Spleen (tissue), 11 donors: Measurements from ENCODE around the gene TSPAN17. TPM values are rescaled to one million over a fixed set of nuclear protein-coding genes. Genes with fewer than 3 reads are reported as not detected.

Experiments used
- DNase-seq: peaks from one replicate; pipeline ENCODE4 v3.0.0-alpha.2; 2020
- H3K27ac ChIP-seq, 8 donors: fragments of 200-600 bp; sonication (generic) in 7 of 8; 1 replicate in 4 of 8; 2 replicates in 4 of 8; pipeline versions ENCODE4 v1.5.0 to v1.8.0; 2016 to 2021; ENCODE audit warnings: inconsistent platforms in 4 of 8, mild to moderate bottlenecking in 4 of 8, moderate library complexity in 1 of 8
- H3K27me3 ChIP-seq, 7 donors: fragments of 200-600 bp; sonication (generic) in 6 of 7; replicated peaks in 1 of 7; 1 replicate in 4 of 7; 2 replicates in 3 of 7; pipeline versions ENCODE4 v1.5.0 to v1.8.0; 2016 to 2021; ENCODE audit warnings: inconsistent platforms in 3 of 7, mild to moderate bottlenecking in 1 of 7
- H3K36me3 ChIP-seq, 6 donors: fragments of 200-600 bp; sonication (generic) in 5 of 6; 1 replicate in 4 of 6; 2 replicates in 2 of 6; pipeline versions ENCODE4 v1.5.0 to v1.8.0; 2016 to 2021; ENCODE audit warnings: inconsistent platforms in 2 of 6
- H3K4me1 ChIP-seq, 6 donors: fragments of 200-600 bp; sonication (generic) in 5 of 6; 1 replicate in 3 of 6; 2 replicates in 3 of 6; pipeline versions ENCODE4 v1.5.0 to v1.8.0; 2016 to 2021; ENCODE audit warnings: inconsistent platforms in 3 of 6
- H3K4me3 ChIP-seq, 8 donors: fragments of 200-600 bp; sonication (generic) in 7 of 8; 1 replicate in 4 of 8; 2 replicates in 4 of 8; pipeline versions ENCODE4 v1.5.0 to v1.8.0; 2016 to 2021; ENCODE audit warnings: inconsistent platforms in 4 of 8, mild to moderate bottlenecking in 4 of 8, moderate library complexity in 2 of 8
- H3K9me3 ChIP-seq, 8 donors: fragments of 200-600 bp; sonication (generic) in 7 of 8; 1 replicate in 4 of 8; 2 replicates in 4 of 8; pipeline versions ENCODE4 v1.5.0 to v1.8.0; 2016 to 2021; ENCODE audit warnings: inconsistent platforms in 4 of 8
- POLR2A ChIP-seq, 3 donors: fragments of 450-650 bp; IDR thresholded peaks; one replicate each; pipeline ENCODE4 v1.5.1; 2017; ENCODE audit warnings: antibody characterized with exemption in 3 of 3, mild to moderate bottlenecking in 1 of 3
- POLR2AphosphoS5 ChIP-seq, 3 donors: sonication (generic); formaldehyde crosslinking; IDR thresholded peaks; one replicate each; pipeline ENCODE4 v1.5.1; 2017; ENCODE audit warnings: antibody characterized with exemption in 3 of 3
- WGBS, 5 donors: extraction: QIAGEN DNeasy Blood & Tissue Kit in 3 of 5; methylation state at CpG; one replicate each; pipeline versions ENCODE4 v1.1.5 to v1.1.7; 2013 to 2018; 5-methylcytosine and 5-hydroxymethylcytosine counted together
- intact Hi-C: fragments of 100-400 bp; cut with DNase I; formaldehyde crosslinking; loops from one replicate; pipeline ENCODE4 v1.15.0; 2023; ENCODE audit warnings: low total_unique reads
- polyA plus RNA-seq, 3 donors: library from polyadenylated mRNA; stranded (reverse); fragments of 200-250 nt; gene quantifications; one replicate each; pipeline ENCODE4 v1.2.1, GENCODE V29; 2013
- total RNA-seq, 7 donors: library from RNA; depleted of rRNA in 3 of 7; stranded (reverse); fragments of >200 nt in 3 of 7; fragmentation: NEBNext Ultra II Directional in 4 of 7; extraction: Animal tissue kit (Norgen Biotek cat#: 25700) in 4 of 7; gene quantifications; one replicate each; pipeline versions ENCODE4 v1.1.0 to v1.2.1, GENCODE V29; 2016 to 2021
- TF ChIP-seq, protein P1 (sequence below), 11 experiments: fragments of 200-600 bp in 7 of 11; fragments of 450-650 bp in 4 of 11; sonication (generic) in 4 of 11; IDR thresholded peaks in 8 of 11; conservative IDR thresholded peaks in 3 of 11; 1 replicate in 7 of 11; 2 replicates in 4 of 11; pipeline versions ENCODE4 v1.4.0 to v1.8.0; 2016 to 2021; ENCODE audit warnings: antibody characterized with exemption in 11 of 11, inconsistent platforms in 4 of 11, mild to moderate bottlenecking in 1 of 11
- donor health status: healthy with polysubstance abuse.
- donor health status: DM: no; HTN: no; CAD: no; lungs with moderate emphysema.
- donor health status: DM: no; HTN: no; CAD: no.
- donor health status: Bipolar disorder and iron deficiency.
- donor health status: healthy.
- donor health status: DM: no; HTN: no; CAD: no.
- donor health status: DM: yes; HTN: yes; CAD: no.

Gene TSPAN17
- total and polyA plus RNA-seq, 10 donors, result 15.3 to 36.4 (median 23.4) TPM

DNA sequence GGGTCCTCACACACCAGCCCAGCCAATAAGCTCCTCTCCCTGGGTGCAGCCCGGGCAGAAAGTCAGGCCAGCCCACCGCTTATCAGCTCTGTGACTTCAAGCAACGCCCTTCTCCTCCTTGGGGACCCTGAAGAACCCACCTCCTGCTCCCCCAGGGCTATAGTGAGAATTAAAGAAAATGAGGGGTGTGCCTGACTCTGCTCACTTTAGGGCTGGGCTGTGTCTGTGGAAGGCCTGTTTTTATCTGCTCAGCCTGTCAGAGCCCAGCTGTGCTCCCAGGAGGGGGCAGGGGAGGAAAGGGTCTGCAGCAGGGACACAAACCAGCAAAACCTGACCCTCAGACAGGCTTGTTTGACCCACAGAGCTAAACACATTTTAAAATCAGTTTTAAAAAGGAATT, 41.3 kb upstream of the TSPAN17 start:
- TF ChIP-seq POLR2AphosphoS5 (IDR thresholded peaks at IDR 0.05) (no peak), POLR2A (IDR thresholded peaks at IDR 0.05) (no peak)
- TF ChIP-seq, protein P1, sequence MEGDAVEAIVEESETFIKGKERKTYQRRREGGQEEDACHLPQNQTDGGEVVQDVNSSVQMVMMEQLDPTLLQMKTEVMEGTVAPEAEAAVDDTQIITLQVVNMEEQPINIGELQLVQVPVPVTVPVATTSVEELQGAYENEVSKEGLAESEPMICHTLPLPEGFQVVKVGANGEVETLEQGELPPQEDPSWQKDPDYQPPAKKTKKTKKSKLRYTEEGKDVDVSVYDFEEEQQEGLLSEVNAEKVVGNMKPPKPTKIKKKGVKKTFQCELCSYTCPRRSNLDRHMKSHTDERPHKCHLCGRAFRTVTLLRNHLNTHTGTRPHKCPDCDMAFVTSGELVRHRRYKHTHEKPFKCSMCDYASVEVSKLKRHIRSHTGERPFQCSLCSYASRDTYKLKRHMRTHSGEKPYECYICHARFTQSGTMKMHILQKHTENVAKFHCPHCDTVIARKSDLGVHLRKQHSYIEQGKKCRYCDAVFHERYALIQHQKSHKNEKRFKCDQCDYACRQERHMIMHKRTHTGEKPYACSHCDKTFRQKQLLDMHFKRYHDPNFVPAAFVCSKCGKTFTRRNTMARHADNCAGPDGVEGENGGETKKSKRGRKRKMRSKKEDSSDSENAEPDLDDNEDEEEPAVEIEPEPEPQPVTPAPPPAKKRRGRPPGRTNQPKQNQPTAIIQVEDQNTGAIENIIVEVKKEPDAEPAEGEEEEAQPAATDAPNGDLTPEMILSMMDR (IDR thresholded peaks at IDR 0.05 in 8 of 11, conservative IDR thresholded peaks at IDR 0.05 in 3 of 11), result no peak
- H3K4me3 ChIP-seq, result no peak overlapping the region
- WGBS, 5 donors, result 61 to 75% (median 71%) methylated on average over 3 of the region's 3 CpGs
- peaks cover 0 to 27% (median 7%) of the 10 kb centered on the region in 7 donors for H3K27me3 ChIP-seq
- no peak overlapping the region for H3K27ac ChIP-seq
- no peak for DNase-seq
- intact Hi-C loops, result no loop called here
- peaks cover 0 to 18% (median 15%) of the 10 kb centered on the region in 6 donors for H3K4me1 ChIP-seq
- no peaks in the 10 kb centered on the region for H3K9me3 ChIP-seq
- no peaks in the 10 kb centered on the region for H3K36me3 ChIP-seq

DNA sequence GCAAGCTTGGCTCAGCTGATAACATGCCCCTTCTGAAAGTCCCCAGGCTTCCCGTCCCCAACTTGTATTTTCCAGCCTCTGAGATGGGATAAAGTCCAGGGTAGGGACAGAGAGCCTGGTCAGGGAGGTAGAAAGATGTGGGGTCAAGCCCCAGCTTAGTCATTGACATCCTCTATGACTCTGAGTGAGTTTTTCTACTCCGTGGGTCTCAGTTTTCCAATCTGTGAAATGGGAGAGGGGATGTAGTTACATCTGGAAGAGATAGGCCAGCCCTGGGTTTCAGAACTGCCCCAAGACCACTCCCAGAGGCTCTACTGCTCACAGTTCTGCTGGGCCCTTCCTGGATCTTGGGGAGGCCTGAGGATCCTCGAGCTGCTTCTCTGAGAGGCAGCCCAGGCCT, 40.4 kb upstream of the TSPAN17 start:
- peaks cover 0 to 34% (median 7%) of the 10 kb centered on the region in 7 donors for H3K27me3 ChIP-seq
- WGBS, 5 donors, result 81 to 95% (median 91%) methylated on average over 3 of the region's 3 CpGs
- DNase-seq, result no peak
- H3K27ac ChIP-seq, result no peak overlapping the region
- intact Hi-C loops, result no loop called here
- TF ChIP-seq POLR2AphosphoS5 (IDR thresholded peaks at IDR 0.05), result no peak
- TF ChIP-seq POLR2A (IDR thresholded peaks at IDR 0.05), result no peak
- TF ChIP-seq, protein P1 (IDR thresholded peaks at IDR 0.05 in 8 of 11, conservative IDR thresholded peaks at IDR 0.05 in 3 of 11), result no peak
- H3K4me3 ChIP-seq, result no peak overlapping the region
- no peaks in the 10 kb centered on the region for H3K36me3 ChIP-seq
- no peaks in the 10 kb centered on the region for H3K9me3 ChIP-seq
- peaks cover 0 to 23% (median 15%) of the 10 kb centered on the region in 6 donors for H3K4me1 ChIP-seq

DNA sequence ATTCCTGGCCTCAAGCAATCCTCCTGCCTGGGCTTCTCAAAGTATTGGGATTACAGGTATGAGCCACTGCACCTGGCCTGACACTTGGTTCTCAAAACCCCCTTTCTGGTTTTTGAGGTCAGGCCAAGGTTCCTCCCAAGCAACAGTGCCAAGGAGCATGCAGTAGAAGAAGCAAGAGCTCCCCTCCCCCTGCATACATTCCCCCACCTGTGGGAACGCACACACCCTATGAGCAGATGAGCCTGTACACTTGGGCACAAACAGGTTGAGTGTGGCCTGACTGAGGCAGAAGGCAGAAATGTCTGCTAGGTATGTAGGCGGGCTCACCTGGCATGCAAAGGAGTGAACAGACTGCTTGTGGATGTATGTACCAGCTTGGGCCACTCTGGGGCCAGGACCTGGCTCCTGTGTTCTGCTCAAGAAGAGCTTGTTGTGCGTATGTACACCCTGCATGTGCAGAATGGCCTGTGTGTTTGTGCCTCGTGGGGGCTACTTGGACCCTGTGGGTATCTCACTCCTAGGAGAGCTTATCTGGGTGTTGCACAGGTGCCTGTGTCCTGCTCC, 39.1 kb upstream of the TSPAN17 start:
- no peak for DNase-seq
- H3K27ac ChIP-seq, result no peak overlapping the region
- H3K27me3 ChIP-seq, result peaks cover 0 to 48% (median 7%) of the 10 kb centered on the region in 7 donors
- no peak overlapping the region for H3K4me3 ChIP-seq
- H3K36me3 ChIP-seq, result no peaks in the 10 kb centered on the region
- no peaks in the 10 kb centered on the region for H3K9me3 ChIP-seq
- H3K4me1 ChIP-seq, result peaks cover 0 to 23% (median 15%) of the 10 kb centered on the region in 6 donors
- 83 to 96% (median 93%) methylated on average over 4 of the region's 4 CpGs for WGBS, 5 donors
- no peak for TF ChIP-seq POLR2A (IDR thresholded peaks at IDR 0.05)
- TF ChIP-seq POLR2AphosphoS5 (IDR thresholded peaks at IDR 0.05), result no peak
- TF ChIP-seq, protein P1 (IDR thresholded peaks at IDR 0.05 in 8 of 11, conservative IDR thresholded peaks at IDR 0.05 in 3 of 11), result no peak
- intact Hi-C loops, result no loop called here

DNA sequence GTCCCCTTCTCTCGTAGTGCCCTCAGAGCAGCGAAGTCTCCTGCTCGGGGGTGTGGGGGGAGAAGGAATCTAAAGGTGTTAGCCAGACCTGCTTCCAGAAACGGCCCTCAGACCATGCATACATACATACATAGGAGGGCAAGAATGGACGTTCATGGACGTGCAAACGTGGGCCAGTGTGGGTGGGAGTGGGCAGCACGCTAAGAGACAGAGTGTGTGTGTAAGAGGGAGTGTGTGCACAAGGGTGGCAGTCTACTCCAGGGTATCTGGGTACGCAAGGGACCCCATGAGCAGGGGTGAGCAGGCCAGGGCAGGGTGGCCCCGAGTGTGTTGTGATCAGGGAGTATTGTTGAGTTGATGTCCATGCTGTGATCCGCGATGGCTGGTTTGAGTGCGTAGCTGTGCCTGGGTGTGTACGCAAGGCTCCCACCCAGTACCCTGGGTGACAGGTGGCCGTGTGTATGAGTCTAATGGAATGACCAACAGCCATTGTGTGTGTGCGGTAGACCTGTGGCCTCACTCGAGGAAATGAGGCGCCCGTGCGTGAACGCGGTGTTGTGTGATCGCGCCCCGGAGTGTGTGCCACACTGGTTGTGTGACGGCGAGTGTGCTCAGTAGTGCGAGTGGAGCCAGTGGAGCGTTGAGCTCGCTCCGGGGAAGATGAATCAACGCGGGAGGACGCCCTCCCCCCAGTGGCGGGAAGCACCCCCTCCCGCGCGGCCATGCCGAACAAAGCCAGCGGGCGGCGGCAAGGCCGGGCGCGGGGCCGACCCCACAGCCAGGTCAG, 38.2 kb upstream of the TSPAN17 start:
- H3K27me3 ChIP-seq, result peaks cover 0 to 55% (median 7%) of the 10 kb centered on the region in 7 donors
- peaks cover 0 to 23% (median 15%) of the 10 kb centered on the region in 6 donors for H3K4me1 ChIP-seq
- TF ChIP-seq, protein P1 (IDR thresholded peaks at IDR 0.05 in 8 of 11, conservative IDR thresholded peaks at IDR 0.05 in 3 of 11), result no peak
- TF ChIP-seq POLR2AphosphoS5 (IDR thresholded peaks at IDR 0.05) (no peak), POLR2A (IDR thresholded peaks at IDR 0.05) (no peak)
- no peak for DNase-seq
- H3K4me3 ChIP-seq, result peak overlapping the region; percentile 58 to 89 (median 76)
- whole genome bisulfite sequencing, 5 donors, result 27 to 79% (median 32%) methylated on average over 12 to 46 of the region's 46 CpGs
- peak overlapping the region in 1 of 8 donors; percentile 55 for H3K27ac ChIP-seq
- intact Hi-C loops, result no loop called here
- no peaks in the 10 kb centered on the region for H3K36me3 ChIP-seq
- H3K9me3 ChIP-seq, result no peaks in the 10 kb centered on the region
